Measurements from ENCODE around the gene AGBL2. TPM values are rescaled to one million over a fixed set of nuclear protein-coding genes. Genes with fewer than 3 reads are reported as not detected.

The AGBL2 gene
- total and polyA plus RNA-seq, 9 of the 15 experiments (the other 6 are each of a cell fraction or from before 2014, with no cell fraction given): 0.57 to 6.5 (median 1.3) TPM

- TF ChIP-seq HEY1 (CRISPR knock-in tag; IDR thresholded peaks at IDR 0.05; ENCODE audit: borderline replicate concordance) (no peak), CHCHD3 (CRISPR knock-in tag; IDR thresholded peaks at IDR 0.05) (no peak), RFX7 (CRISPR knock-in tag; IDR thresholded peaks at IDR 0.05) (no peak), ATF4 (CRISPR knock-in tag; IDR thresholded peaks at IDR 0.05) (no peak), PRPF4 (IDR thresholded peaks at IDR 0.05; ENCODE audit: insufficient read depth, low read depth, low read length, poor library complexity, severe bottlenecking) (no peak), TAF9B (IDR thresholded peaks at IDR 0.05; ENCODE audit: partially characterized antibody) (peak; percentile 76), KLF16 (IDR thresholded peaks at IDR 0.05) (peak; percentile 59; the same call in 1 of the 2 replicates), PTRF (tag; IDR thresholded peaks at IDR 0.05) (no peak), BRF1 (IDR thresholded peaks at IDR 0.05; ENCODE audit: borderline replicate concordance, extremely low read depth, insufficient read length) (no peak), NR0B1 (IDR thresholded peaks at IDR 0.05; ENCODE audit: partially characterized antibody) (no peak), FOXK1 (CRISPR knock-in tag; IDR thresholded peaks at IDR 0.05; ENCODE audit: borderline replicate concordance) (no peak), HDAC1 (IDR thresholded peaks at IDR 0.05) (peak in 1 of 2 experiments; percentile 88; a peak in 2 of 4 replicates), FUS (optimal IDR thresholded peaks at IDR 0.05; ENCODE audit: low read depth, low read length) (no peak), RFX1 (IDR thresholded peaks at IDR 0.05) (no peak), ZNF174 (CRISPR knock-in tag; IDR thresholded peaks at IDR 0.05) (no peak), ZNF184 (CRISPR knock-in tag; IDR thresholded peaks at IDR 0.05) (no peak), HNRNPK (IDR thresholded peaks at IDR 0.05; ENCODE audit: low read depth, low read length, poor library complexity, severe bottlenecking) (no peak), SMC3 (conservative IDR thresholded peaks at IDR 0.05; ENCODE audit: insufficient read depth, low read depth, low read length) (no peak), NFE2 (IDR thresholded peaks at IDR 0.05; ENCODE audit: low read depth) (no peak)
- TF ChIP-seq, protein P1, sequence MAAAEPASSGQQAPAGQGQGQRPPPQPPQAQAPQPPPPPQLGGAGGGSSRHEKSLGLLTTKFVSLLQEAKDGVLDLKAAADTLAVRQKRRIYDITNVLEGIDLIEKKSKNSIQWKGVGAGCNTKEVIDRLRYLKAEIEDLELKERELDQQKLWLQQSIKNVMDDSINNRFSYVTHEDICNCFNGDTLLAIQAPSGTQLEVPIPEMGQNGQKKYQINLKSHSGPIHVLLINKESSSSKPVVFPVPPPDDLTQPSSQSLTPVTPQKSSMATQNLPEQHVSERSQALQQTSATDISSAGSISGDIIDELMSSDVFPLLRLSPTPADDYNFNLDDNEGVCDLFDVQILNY (CRISPR knock-in tag; IDR thresholded peaks at IDR 0.05): peak; percentile 76; the same call in 1 of the 2 replicates
These were observed 72.9 kb downstream of the AGBL2 start, which contains the start of gene MTCH2 (continued) for GRCh38 chr11:47642099-47642855.

Data from K562 (cell line).